Large intestine (tissue), 3 donors: Measurements from ENCODE around the gene SERTAD1. TPM values are rescaled to one million over a fixed set of nuclear protein-coding genes. Genes with fewer than 3 reads are reported as not detected.
A peak's percentile ranks its signal among the peaks of the same experiment; 100 is the strongest.
"Not testable (repeated sequence)": the region's sequence is repeated elsewhere in the genome, so short reads cannot be mapped to it uniquely, and the experiment has no call there.

Source experiments
- DNase-seq, 2 donors: peaks; one replicate each; pipeline versions ENCODE4 v3.0.0 to v3.0.0-alpha.2; 2013
- H3K27ac ChIP-seq: one replicate; pipeline ENCODE4 v1.5.1; 2013; ENCODE audit warnings: low read length
- H3K27me3 ChIP-seq: 2 replicates; pipeline ENCODE4 v1.6.1; 2013; ENCODE audit warnings: low read length; ENCODE audit not compliant: control insufficient read depth, insufficient read depth
- H3K36me3 ChIP-seq: 2 replicates; pipeline ENCODE4 v1.6.1; 2013; ENCODE audit warnings: low read length; ENCODE audit not compliant: control insufficient read depth, insufficient read depth
- H3K4me1 ChIP-seq: one replicate; pipeline ENCODE4 v1.6.1; 2013; ENCODE audit warnings: low read length; ENCODE audit not compliant: control insufficient read depth, insufficient read depth
- H3K4me3 ChIP-seq: one replicate; pipeline ENCODE4 v1.5.1; 2013; ENCODE audit warnings: low read length
- H3K9me3 ChIP-seq: one replicate; pipeline ENCODE4 v1.6.1; 2013; ENCODE audit warnings: mild to moderate bottlenecking, low read depth, low read length, moderate library complexity; ENCODE audit not compliant: control insufficient read depth
- WGBS: methylation state at CpG from one replicate; pipeline ENCODE4 v1.1.5; 2013; ENCODE audit warnings: low lambda C conversion rate; ENCODE audit not compliant: insufficient coverage; 5-methylcytosine and 5-hydroxymethylcytosine counted together
- polyA plus RNA-seq: library from polyadenylated mRNA; unstranded; fragments of 120-200 nt; gene quantifications from one replicate; pipeline ENCODE4 v1.2.1, GENCODE V29; 2013

SERTAD1 gene
- polyA plus RNA-seq, 1 donor: 9.0 TPM

- Histone ChIP-seq H3K4me1 (peaks cover 29% of the 10 kb centered on the region), H3K27ac (no peak overlapping the region), H3K9me3 (no peaks in the 10 kb centered on the region), H3K36me3 (no peaks in the 10 kb centered on the region), H3K4me3 (no peak overlapping the region), H3K27me3 (no peaks in the 10 kb centered on the region)
- no CpG with 5 or more reads among the region's 21 CpGs for WGBS
- no peak for DNase-seq
These were observed 11.0 kb downstream of the SERTAD1 start for GRCh38 chr19:40414542-40415535.

GRCh38 chr19:40413291-40413845 lies 12.4 kb downstream of the SERTAD1 start, which contains the start of gene PRX:
Gene PRX (minus strand): TSS chr19:40413378. CDS start chr19:40407932, 5,446 bp downstream.
- H3K9me3 ChIP-seq: no peaks in the 10 kb centered on the region
- no peak for DNase-seq
- H3K27ac ChIP-seq: no peak within 1 kb of the TSS
- no peaks in the 10 kb centered on the region for H3K27me3 ChIP-seq
- no CpG with 5 or more reads among the region's 18 CpGs for WGBS
- H3K4me3 ChIP-seq: no peak within 1 kb of the TSS
- no peaks in the 10 kb centered on the region for H3K36me3 ChIP-seq
- peaks cover 29% of the 10 kb centered on the region for H3K4me1 ChIP-seq

GRCh38 chr19:40412866-40413265 lies 12.9 kb downstream of the SERTAD1 start:
- Histone ChIP-seq H3K9me3 (no peaks in the 10 kb centered on the region), H3K4me3 (no peak overlapping the region), H3K36me3 (no peaks in the 10 kb centered on the region), H3K27me3 (no peaks in the 10 kb centered on the region), H3K4me1 (peaks cover 29% of the 10 kb centered on the region), H3K27ac (no peak overlapping the region)
- no CpG with 5 or more reads among the region's 4 CpGs for WGBS
- no peak for DNase-seq

GRCh38 chr19:40411958-40412499 lies 13.8 kb downstream of the SERTAD1 start:
- no CpG with 5 or more reads among the region's 8 CpGs for WGBS

GRCh38 chr19:40411125-40411842 lies 14.5 kb downstream of the SERTAD1 start:
- Histone ChIP-seq H3K9me3 (no peaks in the 10 kb centered on the region), H3K4me3 (no peak overlapping the region), H3K4me1 (peaks cover 18% of the 10 kb centered on the region), H3K27me3 (no peaks in the 10 kb centered on the region), H3K36me3 (no peaks in the 10 kb centered on the region), H3K27ac (no peak overlapping the region)
- DNase-seq: no peak
- WGBS: no CpG with 5 or more reads among the region's 16 CpGs

More at GRCh38 chr19:40411958-40412499, 13.8 kb downstream of the SERTAD1 start:
- H3K4me3 ChIP-seq: no peak overlapping the region
- H3K36me3 ChIP-seq: no peaks in the 10 kb centered on the region
- no peak for DNase-seq
- H3K27ac ChIP-seq: no peak overlapping the region
- H3K27me3 ChIP-seq: no peaks in the 10 kb centered on the region
- no peaks in the 10 kb centered on the region for H3K9me3 ChIP-seq
- H3K4me1 ChIP-seq: peaks cover 23% of the 10 kb centered on the region

- Histone ChIP-seq H3K4me1 (peaks cover 13% of the 10 kb centered on the region), H3K27ac (no peak overlapping the region), H3K36me3 (no peaks in the 10 kb centered on the region), H3K4me3 (no peak overlapping the region), H3K9me3 (no peaks in the 10 kb centered on the region), H3K27me3 (no peaks in the 10 kb centered on the region)
- DNase-seq: no peak
- no CpG with 5 or more reads among the region's 9 CpGs for WGBS
These were observed 15.8 kb downstream of the SERTAD1 start for GRCh38 chr19:40410030-40410389.

GRCh38 chr19:40408598-40408925 lies 17.2 kb downstream of the SERTAD1 start:
- not testable (repeated sequence) for DNase-seq, H3K9me3 ChIP-seq
- WGBS: no CpG with 5 or more reads among the region's 8 CpGs

GRCh38 chr19:40407714-40408597 lies 17.8 kb downstream of the SERTAD1 start:
- H3K36me3 ChIP-seq: no peaks in the 10 kb centered on the region
- no CpG with 5 or more reads among the region's 22 CpGs for WGBS
- H3K4me3 ChIP-seq: no peak overlapping the region
- H3K4me1 ChIP-seq: peaks cover 17% of the 10 kb centered on the region
- peaks cover 6% of the 10 kb centered on the region for H3K9me3 ChIP-seq
- no peak for DNase-seq
- no peaks in the 10 kb centered on the region for H3K27me3 ChIP-seq
- no peak overlapping the region for H3K27ac ChIP-seq

More at GRCh38 chr19:40408598-40408925, 17.2 kb downstream of the SERTAD1 start:
- H3K27ac ChIP-seq, H3K4me3 ChIP-seq, H3K36me3 ChIP-seq, H3K27me3 ChIP-seq: not testable (repeated sequence)
- H3K4me1 ChIP-seq: peaks cover 13% of the 10 kb centered on the region

- Histone ChIP-seq H3K27ac (peak overlapping the region; percentile 89), H3K36me3 (no peaks in the 10 kb centered on the region), H3K27me3 (no peaks in the 10 kb centered on the region), H3K9me3 (peaks cover 8% of the 10 kb centered on the region), H3K4me3 (peak overlapping the region; percentile 71), H3K4me1 (peaks cover 15% of the 10 kb centered on the region)
- no CpG with 5 or more reads among the region's 41 CpGs for WGBS
- peak; percentile 83 to 86 for DNase-seq
These were observed 22.4 kb downstream of the SERTAD1 start for GRCh38 chr19:40403262-40403984.
